Uterus (tissue), 2 donors: ENCODE data around the gene SLC25A26.

Experiments used
- CTCF ChIP-seq, 4 experiments: fragments of 200-600 bp in 2 of 4; fragments of 450-650 bp in 2 of 4; sonication (generic) in 2 of 4; IDR thresholded peaks; one replicate each; pipeline ENCODE4 v1.5.1; 2016 to 2019; ENCODE audit warnings: antibody characterized with exemption in 4 of 4, mild to moderate bottlenecking in 2 of 4, moderate library complexity in 1 of 4
- POLR2A ChIP-seq, 2 donors: fragments of 450-650 bp; IDR thresholded peaks; one replicate each; pipeline ENCODE4 v1.6.1; 2016; ENCODE audit warnings: antibody characterized with exemption in 2 of 2, mild to moderate bottlenecking in 1 of 2, moderate library complexity in 1 of 2

- TF ChIP-seq POLR2A (IDR thresholded peaks at IDR 0.05), result no peak
- TF ChIP-seq CTCF (IDR thresholded peaks at IDR 0.05), result peak in 1 of 4 experiments; percentile 15
Measured at GRCh38 chr3:66372681-66373350, 152.0 kb downstream of the SLC25A26 start.
